Stomach (tissue), 4 donors: ENCODE data around the gene DLGAP1.

Source experiments
- EP300 ChIP-seq: sonication (generic); formaldehyde crosslinking; IDR thresholded peaks from one replicate; pipeline ENCODE4 v1.6.1; 2017; ENCODE audit warnings: antibody characterized with exemption
- POLR2A ChIP-seq, 4 donors: fragments of 450-650 bp; IDR thresholded peaks; one replicate each; pipeline ENCODE4 v1.6.1; 2016; ENCODE audit warnings: antibody characterized with exemption in 4 of 4, control low read depth in 2 of 4, mild to moderate bottlenecking in 1 of 4, moderate library complexity in 1 of 4
- POLR2AphosphoS5 ChIP-seq, 3 donors: sonication (generic); formaldehyde crosslinking; IDR thresholded peaks; one replicate each; pipeline ENCODE4 v1.6.1; 2016; ENCODE audit warnings: antibody characterized with exemption in 3 of 3
- TF ChIP-seq, protein P1 (sequence below), 7 experiments: fragments of 450-650 bp in 4 of 7; fragments of 200-600 bp in 3 of 7; sonication (generic) in 3 of 7; IDR thresholded peaks; one replicate each; pipeline ENCODE4 v1.5.1; 2016 to 2019; ENCODE audit warnings: antibody characterized with exemption in 7 of 7, control low read depth in 2 of 7, mild to moderate bottlenecking in 1 of 7

DNA sequence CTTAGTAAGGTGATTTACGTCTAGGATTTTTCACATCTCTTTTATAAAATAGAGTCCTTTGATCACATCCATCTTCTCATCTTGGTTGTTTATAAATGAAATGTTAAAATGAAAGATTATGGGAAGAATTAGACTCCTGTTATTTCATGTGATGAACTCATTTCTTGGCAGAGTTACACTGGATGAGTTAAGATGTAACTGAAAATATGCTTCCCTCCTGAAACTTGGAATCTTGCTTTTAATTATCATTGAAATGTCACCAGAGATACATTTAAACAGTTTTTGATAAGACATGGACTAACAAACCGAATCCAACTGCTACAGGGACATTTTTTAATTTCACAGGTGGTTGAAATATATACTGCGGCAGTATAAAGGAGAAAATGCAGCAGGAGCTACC lies 274.0 kb downstream of the DLGAP1 start:
- TF ChIP-seq, protein P1, sequence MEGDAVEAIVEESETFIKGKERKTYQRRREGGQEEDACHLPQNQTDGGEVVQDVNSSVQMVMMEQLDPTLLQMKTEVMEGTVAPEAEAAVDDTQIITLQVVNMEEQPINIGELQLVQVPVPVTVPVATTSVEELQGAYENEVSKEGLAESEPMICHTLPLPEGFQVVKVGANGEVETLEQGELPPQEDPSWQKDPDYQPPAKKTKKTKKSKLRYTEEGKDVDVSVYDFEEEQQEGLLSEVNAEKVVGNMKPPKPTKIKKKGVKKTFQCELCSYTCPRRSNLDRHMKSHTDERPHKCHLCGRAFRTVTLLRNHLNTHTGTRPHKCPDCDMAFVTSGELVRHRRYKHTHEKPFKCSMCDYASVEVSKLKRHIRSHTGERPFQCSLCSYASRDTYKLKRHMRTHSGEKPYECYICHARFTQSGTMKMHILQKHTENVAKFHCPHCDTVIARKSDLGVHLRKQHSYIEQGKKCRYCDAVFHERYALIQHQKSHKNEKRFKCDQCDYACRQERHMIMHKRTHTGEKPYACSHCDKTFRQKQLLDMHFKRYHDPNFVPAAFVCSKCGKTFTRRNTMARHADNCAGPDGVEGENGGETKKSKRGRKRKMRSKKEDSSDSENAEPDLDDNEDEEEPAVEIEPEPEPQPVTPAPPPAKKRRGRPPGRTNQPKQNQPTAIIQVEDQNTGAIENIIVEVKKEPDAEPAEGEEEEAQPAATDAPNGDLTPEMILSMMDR (IDR thresholded peaks at IDR 0.05) = no peak
- TF ChIP-seq POLR2AphosphoS5 (IDR thresholded peaks at IDR 0.05) (no peak), POLR2A (IDR thresholded peaks at IDR 0.05) (no peak), EP300 (no peak)
